Stimulated activated CD4-positive, alpha-beta T cell treated with anti-CD3 and anti-CD28 coated beads, Interleukin-15, amount 100 ng/mL, for 48 hours (primary cell): Measurements from ENCODE around the gene ELP6.
"Not testable (repeated sequence)": the region's sequence is repeated elsewhere in the genome, so short reads cannot be mapped to it uniquely, and the experiment has no call there.

Experiments used
- DNase-seq, 2 donors: peaks; one replicate each; pipeline ENCODE4 v3.0.0-alpha.2; 2020; ENCODE audit warnings: low read depth in 2 of 2

The ELP6 gene

GRCh38 chr3:47464588-47464987 is 48.9 kb downstream of the ELP6 start:
- DNase-seq = no peak

GRCh38 chr3:47459534-47460085 is 53.9 kb downstream of the ELP6 start:
- not testable (repeated sequence) for DNase-seq

- DNase-seq = no peak
Measured at GRCh38 chr3:47456984-47457383, 56.5 kb downstream of the ELP6 start.

DNA sequence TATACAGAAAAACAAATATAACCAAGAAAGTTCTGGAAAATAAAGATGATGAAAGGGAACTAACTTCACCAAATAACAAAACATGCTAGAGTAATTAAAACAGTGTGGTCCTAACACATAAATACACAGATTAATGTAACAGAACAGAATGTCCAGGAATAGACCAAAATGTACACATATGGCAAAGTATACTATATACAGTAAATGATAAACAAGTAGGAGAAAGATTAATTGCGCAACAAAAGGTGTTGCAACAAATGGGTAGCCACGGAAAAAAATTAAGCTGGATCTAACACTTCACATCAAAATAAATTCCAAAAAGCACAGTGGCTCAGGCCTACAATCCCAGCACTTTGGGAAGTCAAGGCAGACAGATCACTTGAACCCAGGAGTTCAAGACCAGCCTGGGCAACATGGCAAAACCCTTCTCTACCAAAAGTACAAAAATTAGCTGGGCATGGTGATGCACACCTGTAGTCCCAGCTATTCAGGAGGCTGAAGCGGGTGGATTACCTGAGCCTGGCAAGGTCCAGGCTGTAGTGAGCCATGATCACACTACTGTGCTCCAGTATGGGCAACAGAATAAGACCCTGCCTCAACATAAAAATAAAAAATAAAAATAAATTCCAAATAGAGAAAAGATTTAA is 57.6 kb downstream of the ELP6 start:
- DNase-seq = no peak

GRCh38 chr3:47452453-47453215 is 60.9 kb downstream of the ELP6 start:
- DNase-seq = no peak
